A673 (cell line): ENCODE results near the gene GNAS-AS1.

Experiments
- CTCF ChIP-seq: fragments of 300-800, 200-600 bp; sonication (generic); conservative IDR thresholded peaks from 2 replicates; pipeline ENCODE4 v1.5.1; 2017; ENCODE audit warnings: low read depth, mild to moderate bottlenecking, antibody characterized with exemption, low read length, moderate library complexity, mixed read lengths
- EZH2 ChIP-seq: fragments of 200-600 bp; sonication (generic); IDR thresholded peaks from 2 replicates; pipeline ENCODE4 v1.6.1; 2017; ENCODE audit warnings: borderline replicate concordance, low read depth, mild to moderate bottlenecking, mixed read lengths, antibody characterized with exemption, low read length; ENCODE audit not compliant: poor library complexity, severe bottlenecking

DNA sequence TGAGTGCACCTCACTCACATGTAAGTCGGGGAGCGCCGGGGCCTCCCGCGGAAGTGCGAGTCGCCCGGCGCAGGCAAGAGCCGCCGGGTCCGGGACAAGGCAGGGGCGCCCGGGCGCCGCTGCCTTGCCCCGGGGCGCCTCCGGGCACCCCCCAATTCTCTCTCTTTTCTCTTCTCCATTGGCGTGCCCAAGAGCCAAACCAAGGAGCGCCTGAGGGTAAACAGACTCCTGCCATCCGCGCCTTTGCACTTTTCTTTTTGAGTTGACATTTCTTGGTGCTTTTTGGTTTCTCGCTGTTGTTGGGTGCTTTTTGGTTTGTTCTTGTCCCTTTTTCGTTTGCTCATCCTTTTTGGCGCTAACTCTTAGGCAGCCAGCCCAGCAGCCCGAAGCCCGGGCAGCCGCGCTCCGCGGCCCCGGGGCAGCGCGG, 38.6 kb upstream of the GNAS-AS1 start:
- TF ChIP-seq CTCF (no peak), EZH2 (no peak)
